ENCODE data around the gene KLHL10.
"Not testable (repeated sequence)": the region's sequence is repeated elsewhere in the genome, so short reads cannot be mapped to it uniquely, and the experiment has no call there.

KLHL10 gene

DNA sequence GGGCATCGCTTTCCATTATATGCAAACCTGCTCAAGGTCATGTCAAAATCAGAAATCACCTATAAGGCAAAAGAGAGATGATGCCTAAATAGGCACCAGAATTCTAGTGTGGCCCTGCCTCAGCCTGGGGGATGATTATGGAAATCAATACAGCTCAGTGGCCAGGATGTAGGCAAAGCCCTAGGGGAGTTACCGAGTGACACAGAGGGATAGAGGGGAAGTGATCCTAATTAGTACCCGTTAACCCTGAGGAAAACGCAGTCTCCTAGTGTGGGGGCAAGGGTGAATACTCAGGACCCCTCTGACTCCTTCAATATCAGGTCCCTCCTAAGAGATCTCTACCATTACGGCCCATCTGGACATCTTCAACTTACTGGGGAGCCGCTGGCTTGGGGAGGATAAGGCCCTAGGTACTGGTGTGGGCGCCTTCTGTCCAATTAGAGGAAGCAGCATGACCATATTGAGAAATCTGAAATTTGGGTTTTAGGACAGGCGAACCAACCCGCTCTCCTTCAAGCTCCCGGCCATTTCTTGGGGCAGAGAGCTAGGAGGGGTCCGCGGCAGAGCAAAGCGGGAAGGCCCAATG lies 2.3 kb upstream of the KLHL10 start:
- TF ChIP-seq, protein P1, sequence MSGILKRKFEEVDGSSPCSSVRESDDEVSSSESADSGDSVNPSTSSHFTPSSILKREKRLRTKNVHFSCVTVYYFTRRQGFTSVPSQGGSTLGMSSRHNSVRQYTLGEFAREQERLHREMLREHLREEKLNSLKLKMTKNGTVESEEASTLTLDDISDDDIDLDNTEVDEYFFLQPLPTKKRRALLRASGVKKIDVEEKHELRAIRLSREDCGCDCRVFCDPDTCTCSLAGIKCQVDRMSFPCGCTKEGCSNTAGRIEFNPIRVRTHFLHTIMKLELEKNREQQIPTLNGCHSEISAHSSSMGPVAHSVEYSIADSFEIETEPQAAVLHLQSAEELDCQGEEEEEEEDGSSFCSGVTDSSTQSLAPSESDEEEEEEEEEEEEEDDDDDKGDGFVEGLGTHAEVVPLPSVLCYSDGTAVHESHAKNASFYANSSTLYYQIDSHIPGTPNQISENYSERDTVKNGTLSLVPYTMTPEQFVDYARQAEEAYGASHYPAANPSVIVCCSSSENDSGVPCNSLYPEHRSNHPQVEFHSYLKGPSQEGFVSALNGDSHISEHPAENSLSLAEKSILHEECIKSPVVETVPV (CRISPR knock-in tag; IDR thresholded peaks at IDR 0.05): no peak
- no peak for TF ChIP-seq OSR1 (CRISPR knock-in tag; IDR thresholded peaks at IDR 0.05)
- no peak for TF ChIP-seq PPARA (CRISPR knock-in tag; IDR thresholded peaks at IDR 0.05; ENCODE audit: borderline replicate concordance)
- no peak for TF ChIP-seq ARNTL (CRISPR knock-in tag; IDR thresholded peaks at IDR 0.05; ENCODE audit: borderline replicate concordance, low read depth)
- TF ChIP-seq ZFP3 (CRISPR knock-in tag; IDR thresholded peaks at IDR 0.05): no peak
- no peak for TF ChIP-seq ESRRG (CRISPR knock-in tag; IDR thresholded peaks at IDR 0.05)
- TF ChIP-seq RARB (CRISPR knock-in tag; IDR thresholded peaks at IDR 0.05): no peak
- TF ChIP-seq ZNF8 (CRISPR knock-in tag; IDR thresholded peaks at IDR 0.05): no peak
- TF ChIP-seq CSDC2 (CRISPR knock-in tag; IDR thresholded peaks at IDR 0.05): no peak
- no peak for TF ChIP-seq TOX (CRISPR knock-in tag; IDR thresholded peaks at IDR 0.05; ENCODE audit: borderline replicate concordance)
- no peak for TF ChIP-seq GLIS3 (CRISPR knock-in tag; IDR thresholded peaks at IDR 0.05)
- ATAC-seq: peak; percentile 60

DNA sequence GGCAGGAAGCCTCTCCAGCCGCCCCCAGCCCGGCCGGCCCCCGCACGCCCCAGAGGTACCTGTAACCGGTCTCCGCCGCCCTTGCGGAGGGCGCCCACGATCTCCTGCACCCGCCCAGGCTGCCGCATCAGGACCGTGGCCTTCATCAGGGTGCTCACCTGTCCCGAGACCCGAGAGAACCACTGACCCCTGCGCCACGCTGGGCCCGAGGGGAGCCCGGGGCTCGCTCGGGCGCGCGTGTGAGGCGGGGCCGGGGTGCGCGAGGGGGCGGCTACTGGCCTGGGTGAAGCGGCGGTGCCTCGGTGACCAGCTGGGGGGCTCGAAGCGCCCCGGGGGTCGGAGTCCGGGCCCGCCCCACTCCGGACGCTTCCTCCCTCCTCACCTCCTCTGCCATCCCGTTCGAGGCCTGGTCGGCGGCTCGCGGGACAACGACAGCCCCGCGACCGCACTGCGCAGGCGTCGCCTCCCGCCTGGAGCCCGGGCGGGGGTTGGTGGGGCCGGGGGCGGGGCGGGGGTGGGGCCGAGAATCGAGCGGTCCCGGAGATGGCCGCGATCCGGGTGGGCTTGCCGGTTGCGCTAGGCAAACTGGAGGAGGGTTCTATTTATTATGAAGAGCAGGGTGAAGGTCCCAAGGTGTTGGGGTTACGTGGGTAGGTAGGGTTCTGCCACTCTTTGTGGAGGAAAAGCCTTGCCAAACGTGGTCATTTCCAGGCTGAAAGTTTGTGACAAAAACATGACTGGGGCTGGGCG lies 1.6 kb upstream of the KLHL10 start, which contains the start of gene NT5C3B:
TSS of gene NT5C3B (minus strand) at position 433 of the 750 bp plus-strand sequence. CDS start at position 394, 39 bp downstream.
- TF ChIP-seq TCF4 (CRISPR knock-in tag; IDR thresholded peaks at IDR 0.05; ENCODE audit: borderline replicate concordance) (no peak), RARB (CRISPR knock-in tag; IDR thresholded peaks at IDR 0.05) (no peak), OSR1 (CRISPR knock-in tag; IDR thresholded peaks at IDR 0.05) (no peak), ZNF8 (CRISPR knock-in tag; IDR thresholded peaks at IDR 0.05) (no peak), TOX (CRISPR knock-in tag; IDR thresholded peaks at IDR 0.05; ENCODE audit: borderline replicate concordance) (no peak), ZFP30 (CRISPR knock-in tag; IDR thresholded peaks at IDR 0.05) (no peak)
- TF ChIP-seq, protein P2, sequence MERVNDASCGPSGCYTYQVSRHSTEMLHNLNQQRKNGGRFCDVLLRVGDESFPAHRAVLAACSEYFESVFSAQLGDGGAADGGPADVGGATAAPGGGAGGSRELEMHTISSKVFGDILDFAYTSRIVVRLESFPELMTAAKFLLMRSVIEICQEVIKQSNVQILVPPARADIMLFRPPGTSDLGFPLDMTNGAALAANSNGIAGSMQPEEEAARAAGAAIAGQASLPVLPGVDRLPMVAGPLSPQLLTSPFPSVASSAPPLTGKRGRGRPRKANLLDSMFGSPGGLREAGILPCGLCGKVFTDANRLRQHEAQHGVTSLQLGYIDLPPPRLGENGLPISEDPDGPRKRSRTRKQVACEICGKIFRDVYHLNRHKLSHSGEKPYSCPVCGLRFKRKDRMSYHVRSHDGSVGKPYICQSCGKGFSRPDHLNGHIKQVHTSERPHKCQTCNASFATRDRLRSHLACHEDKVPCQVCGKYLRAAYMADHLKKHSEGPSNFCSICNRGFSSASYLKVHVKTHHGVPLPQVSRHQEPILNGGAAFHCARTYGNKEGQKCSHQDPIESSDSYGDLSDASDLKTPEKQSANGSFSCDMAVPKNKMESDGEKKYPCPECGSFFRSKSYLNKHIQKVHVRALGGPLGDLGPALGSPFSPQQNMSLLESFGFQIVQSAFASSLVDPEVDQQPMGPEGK (CRISPR knock-in tag; IDR thresholded peaks at IDR 0.05; ENCODE audit: borderline replicate concordance): no peak
- ATAC-seq: peak; percentile 93

DNA sequence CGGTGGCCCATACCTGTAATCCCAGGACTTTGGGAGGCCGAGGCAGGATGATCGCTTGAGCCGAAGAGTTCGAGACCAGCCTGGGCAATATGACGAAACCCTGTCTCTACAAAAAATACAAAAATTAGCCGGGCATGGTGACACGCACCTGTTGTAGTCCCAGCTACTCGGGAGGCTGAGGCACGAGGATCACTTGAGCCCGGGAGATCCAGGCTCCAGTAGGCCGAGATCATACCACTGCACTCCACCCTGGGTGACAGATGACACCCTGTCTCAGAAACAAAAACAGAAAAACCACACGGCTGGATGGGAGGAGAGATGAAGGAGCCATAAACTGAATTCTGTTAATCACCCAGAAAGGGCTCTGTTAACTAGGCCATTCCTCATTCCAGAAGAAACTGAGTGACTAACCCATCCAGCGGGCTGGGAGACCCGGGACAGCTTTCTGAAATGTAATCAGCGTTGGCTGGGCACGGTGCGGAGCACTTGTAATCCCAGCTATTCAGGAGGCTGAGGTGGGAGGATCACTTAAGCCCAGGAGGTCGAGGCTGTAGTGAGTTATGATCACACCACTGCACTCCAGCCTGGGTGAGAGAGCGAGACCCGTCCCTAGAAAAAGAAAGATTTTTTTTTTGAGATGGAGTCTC lies 952 bp upstream of the KLHL10 start:
- TF ChIP-seq ESRRG (CRISPR knock-in tag; IDR thresholded peaks at IDR 0.05): no peak
- no peak for TF ChIP-seq CSDC2 (CRISPR knock-in tag; IDR thresholded peaks at IDR 0.05)
- TF ChIP-seq ZNF8 (CRISPR knock-in tag; IDR thresholded peaks at IDR 0.05): no peak
- TF ChIP-seq, protein P3, sequence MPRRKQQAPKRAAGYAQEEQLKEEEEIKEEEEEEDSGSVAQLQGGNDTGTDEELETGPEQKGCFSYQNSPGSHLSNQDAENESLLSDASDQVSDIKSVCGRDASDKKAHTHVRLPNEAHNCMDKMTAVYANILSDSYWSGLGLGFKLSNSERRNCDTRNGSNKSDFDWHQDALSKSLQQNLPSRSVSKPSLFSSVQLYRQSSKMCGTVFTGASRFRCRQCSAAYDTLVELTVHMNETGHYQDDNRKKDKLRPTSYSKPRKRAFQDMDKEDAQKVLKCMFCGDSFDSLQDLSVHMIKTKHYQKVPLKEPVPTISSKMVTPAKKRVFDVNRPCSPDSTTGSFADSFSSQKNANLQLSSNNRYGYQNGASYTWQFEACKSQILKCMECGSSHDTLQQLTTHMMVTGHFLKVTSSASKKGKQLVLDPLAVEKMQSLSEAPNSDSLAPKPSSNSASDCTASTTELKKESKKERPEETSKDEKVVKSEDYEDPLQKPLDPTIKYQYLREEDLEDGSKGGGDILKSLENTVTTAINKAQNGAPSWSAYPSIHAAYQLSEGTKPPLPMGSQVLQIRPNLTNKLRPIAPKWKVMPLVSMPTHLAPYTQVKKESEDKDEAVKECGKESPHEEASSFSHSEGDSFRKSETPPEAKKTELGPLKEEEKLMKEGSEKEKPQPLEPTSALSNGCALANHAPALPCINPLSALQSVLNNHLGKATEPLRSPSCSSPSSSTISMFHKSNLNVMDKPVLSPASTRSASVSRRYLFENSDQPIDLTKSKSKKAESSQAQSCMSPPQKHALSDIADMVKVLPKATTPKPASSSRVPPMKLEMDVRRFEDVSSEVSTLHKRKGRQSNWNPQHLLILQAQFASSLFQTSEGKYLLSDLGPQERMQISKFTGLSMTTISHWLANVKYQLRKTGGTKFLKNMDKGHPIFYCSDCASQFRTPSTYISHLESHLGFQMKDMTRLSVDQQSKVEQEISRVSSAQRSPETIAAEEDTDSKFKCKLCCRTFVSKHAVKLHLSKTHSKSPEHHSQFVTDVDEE (CRISPR knock-in tag; IDR thresholded peaks at IDR 0.05): no peak
- no peak for TF ChIP-seq TOX (CRISPR knock-in tag; IDR thresholded peaks at IDR 0.05; ENCODE audit: borderline replicate concordance)
- TF ChIP-seq ZNF565 (CRISPR knock-in tag; conservative IDR thresholded peaks at IDR 0.05; ENCODE audit: low read depth): no peak
- TF ChIP-seq ZNF70 (CRISPR knock-in tag; IDR thresholded peaks at IDR 0.05): no peak
- no peak for TF ChIP-seq BACH2 (CRISPR knock-in tag; IDR thresholded peaks at IDR 0.05; ENCODE audit: borderline replicate concordance)
- no peak for TF ChIP-seq ZC3H10 (CRISPR knock-in tag; IDR thresholded peaks at IDR 0.05)
- TF ChIP-seq OSR1 (CRISPR knock-in tag; IDR thresholded peaks at IDR 0.05): no peak
- no peak for TF ChIP-seq TCF4 (CRISPR knock-in tag; IDR thresholded peaks at IDR 0.05; ENCODE audit: borderline replicate concordance)
- TF ChIP-seq, protein P4, sequence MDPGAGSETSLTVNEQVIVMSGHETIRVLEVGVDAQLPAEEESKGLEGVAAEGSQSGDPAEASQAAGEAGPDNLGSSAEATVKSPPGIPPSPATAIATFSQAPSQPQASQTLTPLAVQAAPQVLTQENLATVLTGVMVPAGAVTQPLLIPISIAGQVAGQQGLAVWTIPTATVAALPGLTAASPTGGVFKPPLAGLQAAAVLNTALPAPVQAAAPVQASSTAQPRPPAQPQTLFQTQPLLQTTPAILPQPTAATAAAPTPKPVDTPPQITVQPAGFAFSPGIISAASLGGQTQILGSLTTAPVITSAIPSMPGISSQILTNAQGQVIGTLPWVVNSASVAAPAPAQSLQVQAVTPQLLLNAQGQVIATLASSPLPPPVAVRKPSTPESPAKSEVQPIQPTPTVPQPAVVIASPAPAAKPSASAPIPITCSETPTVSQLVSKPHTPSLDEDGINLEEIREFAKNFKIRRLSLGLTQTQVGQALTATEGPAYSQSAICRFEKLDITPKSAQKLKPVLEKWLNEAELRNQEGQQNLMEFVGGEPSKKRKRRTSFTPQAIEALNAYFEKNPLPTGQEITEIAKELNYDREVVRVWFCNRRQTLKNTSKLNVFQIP (CRISPR knock-in tag; IDR thresholded peaks at IDR 0.05; ENCODE audit: borderline replicate concordance, low read depth): no peak
- TF ChIP-seq ARNTL (CRISPR knock-in tag; IDR thresholded peaks at IDR 0.05; ENCODE audit: borderline replicate concordance, low read depth): no peak
- no peak for TF ChIP-seq ZFP3 (CRISPR knock-in tag; IDR thresholded peaks at IDR 0.05)
- TF ChIP-seq, protein P5, sequence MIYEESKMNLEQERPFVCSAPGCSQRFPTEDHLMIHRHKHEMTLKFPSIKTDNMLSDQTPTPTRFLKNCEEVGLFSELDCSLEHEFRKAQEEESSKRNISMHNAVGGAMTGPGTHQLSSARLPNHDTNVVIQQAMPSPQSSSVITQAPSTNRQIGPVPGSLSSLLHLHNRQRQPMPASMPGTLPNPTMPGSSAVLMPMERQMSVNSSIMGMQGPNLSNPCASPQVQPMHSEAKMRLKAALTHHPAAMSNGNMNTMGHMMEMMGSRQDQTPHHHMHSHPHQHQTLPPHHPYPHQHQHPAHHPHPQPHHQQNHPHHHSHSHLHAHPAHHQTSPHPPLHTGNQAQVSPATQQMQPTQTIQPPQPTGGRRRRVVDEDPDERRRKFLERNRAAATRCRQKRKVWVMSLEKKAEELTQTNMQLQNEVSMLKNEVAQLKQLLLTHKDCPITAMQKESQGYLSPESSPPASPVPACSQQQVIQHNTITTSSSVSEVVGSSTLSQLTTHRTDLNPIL (CRISPR knock-in tag; IDR thresholded peaks at IDR 0.05; ENCODE audit: low read depth): no peak
- TF ChIP-seq ISL1 (CRISPR knock-in tag; IDR thresholded peaks at IDR 0.05): no peak
- no peak for ATAC-seq

DNA sequence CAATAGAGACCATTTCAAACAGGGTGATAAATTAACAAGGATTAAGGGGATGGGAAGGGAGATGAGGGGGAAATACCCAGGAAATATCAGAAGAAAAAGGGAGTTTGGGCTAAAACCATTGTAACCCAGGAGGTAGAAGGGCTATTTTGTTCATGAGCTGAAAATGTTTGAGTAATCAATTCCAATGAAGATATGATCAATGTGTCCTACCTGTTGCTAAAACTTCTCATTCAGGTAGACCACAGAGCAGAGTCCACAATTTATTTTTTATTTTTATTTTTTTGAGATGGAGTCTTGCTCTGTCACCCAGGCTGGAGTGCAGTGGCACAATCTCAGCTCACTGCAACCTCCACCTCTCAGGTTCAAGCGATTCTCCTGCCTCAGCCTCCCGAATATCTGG lies 1.8 kb downstream of the KLHL10 start:
- not testable (repeated sequence) for ATAC-seq

DNA sequence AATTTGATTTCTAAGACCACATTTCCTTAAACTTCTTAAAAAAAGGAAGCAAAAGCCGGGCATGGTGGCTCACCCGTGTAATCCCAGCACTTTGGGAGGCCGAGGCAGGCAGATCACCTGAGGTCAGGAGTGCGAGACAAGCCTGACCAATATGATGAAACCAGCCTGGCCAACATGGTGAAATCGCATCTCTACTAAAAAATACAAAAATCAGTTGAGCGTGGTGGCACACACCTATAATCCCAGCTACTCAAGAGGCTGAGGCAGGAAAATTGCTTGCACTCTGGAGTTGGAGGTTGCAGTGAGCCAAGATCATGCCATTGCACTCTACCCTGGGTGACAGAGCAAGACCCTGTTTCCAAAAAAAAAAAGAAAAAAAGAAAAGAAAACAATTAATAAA lies 3.2 kb downstream of the KLHL10 start:
- not testable (repeated sequence) for ATAC-seq
